GM19463 (cell line): ENCODE data around the gene SENP1.

Experiments
- ATAC-seq: cut with Tn5 transposase; IDR thresholded peaks from one replicate; pipeline ENCODE4 v1.9.1; 2021; ENCODE audit warnings: mild to moderate bottlenecking, moderate library complexity; ENCODE audit not compliant: unreplicated experiment

The SENP1 gene

GRCh38 chr12:48068457-48068856 lies 37.4 kb downstream of the SENP1 start:
- ATAC-seq, result no peak

GRCh38 chr12:48067250-48067938 lies 38.5 kb downstream of the SENP1 start:
- ATAC-seq, result no peak

- ATAC-seq, result no peak
Measured at GRCh38 chr12:48065041-48065440, 40.8 kb downstream of the SENP1 start.

- no peak for ATAC-seq
Measured at GRCh38 chr12:48063530-48063929, 42.3 kb downstream of the SENP1 start.

GRCh38 chr12:48061938-48062719 lies 43.8 kb downstream of the SENP1 start:
- ATAC-seq, result no peak

GRCh38 chr12:48060474-48060873 lies 45.4 kb downstream of the SENP1 start:
- no peak for ATAC-seq

- no peak for ATAC-seq
Measured at GRCh38 chr12:48058771-48059170, 47.1 kb downstream of the SENP1 start.

- no peak for ATAC-seq
Measured at GRCh38 chr12:48054955-48055821, 50.7 kb downstream of the SENP1 start.

- no peak for ATAC-seq
Measured at GRCh38 chr12:48053883-48054282, 52.0 kb downstream of the SENP1 start.

GRCh38 chr12:48053122-48053521 lies 52.8 kb downstream of the SENP1 start:
- no peak for ATAC-seq

- ATAC-seq, result no peak
Measured at GRCh38 chr12:48051681-48052080, 54.2 kb downstream of the SENP1 start.

- no peak for ATAC-seq
Measured at GRCh38 chr12:48050174-48050573, 55.7 kb downstream of the SENP1 start.

GRCh38 chr12:48045965-48046518 lies 59.8 kb downstream of the SENP1 start:
- no peak for ATAC-seq

- no peak for ATAC-seq
Measured at GRCh38 chr12:48045061-48045846, 60.6 kb downstream of the SENP1 start.

- no peak for ATAC-seq
Measured at GRCh38 chr12:48044396-48044795, 61.5 kb downstream of the SENP1 start.

GRCh38 chr12:48043771-48044170 lies 62.1 kb downstream of the SENP1 start:
- no peak for ATAC-seq

- ATAC-seq, result no peak
Measured at GRCh38 chr12:48041591-48042423, 64.1 kb downstream of the SENP1 start.

GRCh38 chr12:48040354-48040753 lies 65.5 kb downstream of the SENP1 start:
- ATAC-seq, result no peak

- no peak for ATAC-seq
Measured at GRCh38 chr12:48039151-48039550, 66.7 kb downstream of the SENP1 start.
